Heart right ventricle (tissue), 16 donors: ENCODE results near the gene TSEN15. TPM values are rescaled to one million over a fixed set of nuclear protein-coding genes. Genes with fewer than 3 reads are reported as not detected.
A peak's percentile ranks its signal among the peaks of the same experiment; 100 is the strongest.

ENCODE experiments used
- ATAC-seq, 8 donors: fragments of 200-7000 bp; cut with Tn5 transposase; one replicate each; pipeline ENCODE4 v1.9.1; 2020; ENCODE audit warnings: mild to moderate bottlenecking in 8 of 8, moderate library complexity in 8 of 8, moderate number of reproducible peaks in 1 of 8
- DNase-seq, 2 donors: peaks; one replicate each; pipeline ENCODE4 v3.0.0-alpha.2; 2020
- H3K27ac ChIP-seq, 10 donors: fragments of 200-600 bp; sonication (generic) in 2 of 10; one replicate each; pipeline versions ENCODE4 v1.5.0 to v1.8.0; 2020 to 2022; ENCODE audit warnings: mild to moderate bottlenecking in 3 of 10
- H3K27me3 ChIP-seq, 7 donors: fragments of 200-600 bp; one replicate each; pipeline ENCODE4 v1.8.0; 2021 to 2022; ENCODE audit warnings: mild to moderate bottlenecking in 2 of 7
- H3K36me3 ChIP-seq, 9 donors: fragments of 200-600 bp; sonication (generic) in 1 of 9; one replicate each; pipeline versions ENCODE4 v1.5.0 to v1.8.0; 2020 to 2022; ENCODE audit warnings: mild to moderate bottlenecking in 2 of 9
- H3K4me1 ChIP-seq, 9 donors: fragments of 200-600 bp; sonication (generic) in 1 of 9; one replicate each; pipeline versions ENCODE4 v1.5.0 to v1.8.0; 2020 to 2022; ENCODE audit warnings: mild to moderate bottlenecking in 4 of 9
- H3K4me3 ChIP-seq, 10 donors: fragments of 200-600 bp; sonication (generic) in 2 of 10; one replicate each; pipeline versions ENCODE4 v1.5.0 to v1.8.0; 2020 to 2022; ENCODE audit warnings: mild to moderate bottlenecking in 7 of 10, moderate library complexity in 2 of 10
- H3K9me3 ChIP-seq, 11 donors: fragments of 200-600 bp in 10 of 11; sonication (generic) in 2 of 11; one replicate each; pipeline versions ENCODE4 v1.5.0 to v1.8.0; 2013 to 2022; ENCODE audit warnings: mild to moderate bottlenecking in 2 of 11, control low read depth in 1 of 11, moderate library complexity in 1 of 11
- WGBS, 2 donors: extraction: QIAGEN DNeasy Blood & Tissue Kit; methylation state at CpG; one replicate each; pipeline ENCODE4 v1.1.7; 2013; ENCODE audit warnings: inconsistent platforms in 1 of 2; 5-methylcytosine and 5-hydroxymethylcytosine counted together
- intact Hi-C, 10 donors: fragments of 100-400 bp; cut with DNase I; formaldehyde crosslinking; loops; one replicate each; pipeline versions ENCODE4 v1.11.1 to v1.14.2; 2022
- polyA plus RNA-seq, 2 donors: library from polyadenylated mRNA; stranded (reverse); fragments of 200-250 nt; gene quantifications; one replicate each; pipeline ENCODE4 v1.2.3, GENCODE V29; 2013
- total RNA-seq, 10 donors: library from RNA; stranded (reverse); fragmentation: NEBNext Ultra II Directional in 3 of 10; extraction: Animal tissue kit (Norgen Biotek cat#: 25700) in 3 of 10; gene quantifications; one replicate each; pipeline versions ENCODE4 v1.2.1 to v1.2.4, GENCODE V29; 2021 to 2023
- TF ChIP-seq, protein P1 (sequence below), 9 donors: fragments of 200-600 bp; sonication (generic) in 2 of 9; IDR thresholded peaks; one replicate each; pipeline versions ENCODE4 v1.5.0 to v1.8.0; 2021 to 2022; ENCODE audit warnings: antibody characterized with exemption in 9 of 9, mild to moderate bottlenecking in 5 of 9, moderate library complexity in 1 of 9
- donor health status: Arrhythmogenic right ventricular cardiomyopathy.
- donor health status: ischemic (EF 13 %, LVEDD 7.1; RV severe dilation, severe dysfunction).
- donor health status: healthy with polysubstance abuse.
- donor health status: DM: no; HTN: yes; CAD: no.
- donor health status: DM: no; HTN: no; CAD: no.
- donor health status: ischemic (EF 25% LVEDD 6.9; RV normal size, moderate dysfunction).
- donor health status: ischemic (EF 25% LVEDD 5.7; RV mildly dilated, moderate dysfunction).
- donor health status: healthy.
- donor health status: DM: yes; HTN: yes; CAD: no.
- donor health status: Ischemic cardiomyopathy.
- donor health status: ischemic (EF 35%, LVEDD 5.7; RV mildly dilated, moderate dysfunction).
- donor health status: nonischemic (EF 11% LVEDD 7.7; RV severe dilation, severe dysfunction).
- donor health status: DM: yes; HTN: yes; CAD: no.
- donor health status: PGD.
- donor health status: ischemic (EF 29% LVEDD 5.4; RV normal size, mild dysfunction).
- donor health status: nonischemic (EF 23%, LVEDD 6.1; RV moderate dilation, normal function).

Gene TSEN15
- total and polyA plus RNA-seq, 12 donors = 19.3 to 31.1 (median 25.2) TPM

DNA sequence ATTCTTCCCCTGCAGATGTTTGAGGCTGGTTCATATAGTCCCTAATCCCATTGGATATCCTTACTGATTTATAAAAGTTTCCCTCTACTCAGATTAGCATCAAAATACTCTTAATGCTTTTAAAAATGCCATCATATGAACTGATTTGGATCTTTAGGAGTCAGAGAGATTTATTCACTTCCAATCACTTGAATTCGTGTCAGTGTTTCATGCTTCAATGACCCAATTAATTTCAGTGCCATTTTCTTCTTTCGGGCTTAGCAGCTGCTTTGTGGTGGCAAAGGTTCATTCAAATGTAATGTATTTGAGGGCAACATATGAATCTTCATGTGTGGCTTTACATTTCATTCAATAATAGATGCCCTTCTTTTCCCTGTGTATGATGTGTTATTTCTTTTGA lies 2.2 kb upstream of the TSEN15 start:
- intact Hi-C loops = loop anchor here in 1 of 10 donors (10.0 kb wide), 1 partner anchor 94 kb away; no protein-coding TSS in a partner anchor
- 95 to 97% methylated on average over 2 of the region's 2 CpGs for WGBS, 2 donors
- Histone ChIP-seq H3K27ac (no peak overlapping the region), H3K27me3 (peaks cover 0 to 5% (median 0%) of the 10 kb centered on the region in 7 donors), H3K4me1 (peaks cover 0 to 29% (median 26%) of the 10 kb centered on the region in 9 donors), H3K36me3 (peaks cover 0 to 5% (median 0%) of the 10 kb centered on the region in 9 donors), H3K4me3 (no peak overlapping the region), H3K9me3 (no peaks in the 10 kb centered on the region)
- TF ChIP-seq, protein P1, sequence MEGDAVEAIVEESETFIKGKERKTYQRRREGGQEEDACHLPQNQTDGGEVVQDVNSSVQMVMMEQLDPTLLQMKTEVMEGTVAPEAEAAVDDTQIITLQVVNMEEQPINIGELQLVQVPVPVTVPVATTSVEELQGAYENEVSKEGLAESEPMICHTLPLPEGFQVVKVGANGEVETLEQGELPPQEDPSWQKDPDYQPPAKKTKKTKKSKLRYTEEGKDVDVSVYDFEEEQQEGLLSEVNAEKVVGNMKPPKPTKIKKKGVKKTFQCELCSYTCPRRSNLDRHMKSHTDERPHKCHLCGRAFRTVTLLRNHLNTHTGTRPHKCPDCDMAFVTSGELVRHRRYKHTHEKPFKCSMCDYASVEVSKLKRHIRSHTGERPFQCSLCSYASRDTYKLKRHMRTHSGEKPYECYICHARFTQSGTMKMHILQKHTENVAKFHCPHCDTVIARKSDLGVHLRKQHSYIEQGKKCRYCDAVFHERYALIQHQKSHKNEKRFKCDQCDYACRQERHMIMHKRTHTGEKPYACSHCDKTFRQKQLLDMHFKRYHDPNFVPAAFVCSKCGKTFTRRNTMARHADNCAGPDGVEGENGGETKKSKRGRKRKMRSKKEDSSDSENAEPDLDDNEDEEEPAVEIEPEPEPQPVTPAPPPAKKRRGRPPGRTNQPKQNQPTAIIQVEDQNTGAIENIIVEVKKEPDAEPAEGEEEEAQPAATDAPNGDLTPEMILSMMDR (IDR thresholded peaks at IDR 0.05) = no peak
- ATAC-seq (no peak), DNase-seq (no peak)

DNA sequence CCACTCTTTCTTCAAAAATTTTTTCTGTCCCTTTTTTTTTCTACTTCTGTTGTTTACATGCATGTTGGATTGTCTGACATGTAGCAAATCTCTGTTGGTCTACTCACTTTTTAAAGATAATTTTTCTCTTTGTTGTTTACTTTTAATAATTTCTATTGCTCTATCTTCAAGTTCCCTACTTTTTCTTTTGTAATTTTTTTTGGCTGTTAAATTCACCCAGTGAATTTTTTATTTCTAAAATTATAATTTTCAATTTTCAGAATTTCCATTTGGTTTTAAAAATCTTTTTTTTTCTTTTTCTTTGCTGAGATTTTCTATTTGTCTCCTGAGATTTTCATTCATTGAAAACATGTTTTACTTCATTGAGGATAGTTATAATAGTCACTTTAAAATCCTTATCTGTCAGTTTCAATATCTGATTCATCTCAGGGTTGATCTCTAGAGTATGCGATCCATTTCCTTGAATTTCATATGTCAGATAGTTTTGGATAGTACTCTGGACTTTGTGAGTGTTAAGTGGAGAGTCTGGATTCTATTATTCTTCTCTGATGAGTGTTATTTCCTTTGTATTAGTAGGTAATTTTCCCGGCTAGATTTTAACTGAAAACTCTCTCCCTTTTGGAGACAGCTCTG lies 1.6 kb upstream of the TSEN15 start:
- Histone ChIP-seq H3K27ac (no peak overlapping the region), H3K27me3 (peaks cover 0 to 5% (median 0%) of the 10 kb centered on the region in 7 donors), H3K4me1 (peaks cover 0 to 29% (median 26%) of the 10 kb centered on the region in 9 donors), H3K36me3 (peaks cover 0 to 11% (median 3%) of the 10 kb centered on the region in 9 donors), H3K4me3 (no peak overlapping the region), H3K9me3 (no peaks in the 10 kb centered on the region)
- ATAC-seq (no peak), DNase-seq (no peak)
- WGBS, 2 donors = 82 to 87% methylated on average over 2 of the region's 2 CpGs
- TF ChIP-seq, protein P1 (IDR thresholded peaks at IDR 0.05) = no peak
- intact Hi-C loops = loop anchor here in 1 of 10 donors (10.0 kb wide), 1 partner anchor 95 kb away; no protein-coding TSS in a partner anchor

DNA sequence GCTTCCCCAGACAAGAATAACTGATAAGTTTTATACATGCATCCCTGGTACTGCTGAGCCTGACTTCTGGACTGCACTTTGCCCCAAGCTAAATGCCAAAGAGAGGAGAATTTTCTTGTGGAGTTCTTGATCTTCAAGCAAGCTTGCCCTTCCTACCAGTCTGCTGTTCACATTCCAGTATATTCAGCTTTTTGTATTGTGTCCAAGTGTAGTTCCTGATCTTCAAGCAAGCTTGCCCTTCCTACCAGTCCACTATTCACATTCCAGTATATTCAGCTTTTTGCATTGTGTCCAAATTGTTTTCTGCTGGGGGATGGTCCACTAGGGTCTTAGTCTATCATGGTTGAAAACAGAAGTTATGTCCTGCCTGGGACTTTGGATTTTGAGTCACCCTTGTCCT lies 894 bp upstream of the TSEN15 start:
- H3K9me3 ChIP-seq = no peaks in the 10 kb centered on the region
- H3K36me3 ChIP-seq = peaks cover 0 to 18% (median 10%) of the 10 kb centered on the region in 9 donors
- H3K4me3 ChIP-seq = peak overlapping the region in 8 of 10 donors; percentile 68 to 97 (median 92)
- peaks cover 0 to 29% (median 26%) of the 10 kb centered on the region in 9 donors for H3K4me1 ChIP-seq
- H3K27me3 ChIP-seq = peaks cover 0 to 5% (median 0%) of the 10 kb centered on the region in 7 donors
- ATAC-seq (no peak), DNase-seq (no peak)
- H3K27ac ChIP-seq = peak overlapping the region in 7 of 10 donors; percentile 89 to 94 (median 91)
- intact Hi-C loops = no loop called here
- TF ChIP-seq, protein P1 (IDR thresholded peaks at IDR 0.05) = no peak

DNA sequence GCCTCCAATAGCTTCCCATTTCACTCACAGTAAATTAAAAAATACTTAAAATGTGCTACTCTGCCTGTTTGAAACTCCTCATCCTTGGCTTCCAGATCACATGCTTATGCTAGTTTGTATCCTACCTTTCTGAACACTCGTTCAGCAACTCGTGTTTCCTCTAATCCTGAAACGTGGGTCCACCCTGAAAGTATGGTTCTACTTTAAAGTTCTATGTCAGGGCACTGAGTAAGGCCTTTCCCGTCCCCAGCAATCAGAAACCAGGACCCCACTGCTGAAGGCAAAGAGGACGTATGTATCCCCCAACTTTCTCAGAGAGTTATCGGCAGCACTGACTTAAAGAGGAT lies 419 bp upstream of the TSEN15 start:
- intact Hi-C loops = no loop called here
- WGBS, 2 donors = 1% methylated on average over 6 of the region's 6 CpGs
- H3K9me3 ChIP-seq = no peaks in the 10 kb centered on the region
- DNase-seq (no peak), ATAC-seq (peak; percentile 9 to 51 (median 19))
- H3K4me1 ChIP-seq = peaks cover 0 to 29% (median 26%) of the 10 kb centered on the region in 9 donors
- H3K4me3 ChIP-seq = peak overlapping the region; percentile 68 to 97 (median 92)
- H3K27me3 ChIP-seq = peaks cover 0 to 5% (median 0%) of the 10 kb centered on the region in 7 donors
- peak overlapping the region; percentile 74 to 94 (median 90) for H3K27ac ChIP-seq
- peaks cover 0 to 23% (median 10%) of the 10 kb centered on the region in 9 donors for H3K36me3 ChIP-seq
- TF ChIP-seq, protein P1 (IDR thresholded peaks at IDR 0.05) = no peak
